ENCODE data around the gene FCRL1. TPM values are rescaled to one million over a fixed set of nuclear protein-coding genes. Genes with fewer than 3 reads are reported as not detected.

The FCRL1 gene
- total and polyA plus RNA-seq, 2 donors (not counting 3 experiments of a cell fraction or from before 2014, with no cell fraction given): not detected

- Histone ChIP-seq H3K27me3 (ENCODE audit: control insufficient read depth in 2 of 2, insufficient read depth in 2 of 2, low read length in 2 of 2) (no peaks in the 10 kb centered on the region), H4K20me1 (replicated peaks; ENCODE audit: control insufficient read depth, extremely low read depth, insufficient read depth, low read length) (no peaks in the 10 kb centered on the region), H3K4me2 (ENCODE audit: insufficient read depth, low read length) (no peak overlapping the region), H3K79me2 (ENCODE audit: control insufficient read depth, insufficient read depth, low read length) (no peaks in the 10 kb centered on the region), H3K4me3 (replicated peaks in 1 of 3; ENCODE audit: insufficient read depth in 1 of 3, low read depth in 1 of 3, low read length in 3 of 3) (no peak overlapping the region), H3K9me3 (replicated peaks; ENCODE audit: control insufficient read depth, insufficient read depth, low read length) (no peaks in the 10 kb centered on the region), H3K9ac (replicated peaks; ENCODE audit: extremely low read depth, insufficient read depth, low read length) (no peak overlapping the region), H3K9me1 (replicated peaks; ENCODE audit: control insufficient read depth, extremely low read depth, insufficient read depth, low read length) (no peaks in the 10 kb centered on the region), H2AFZ (ENCODE audit: low read depth, low read length) (no peak overlapping the region), H3K36me3 (ENCODE audit: control insufficient read depth in 2 of 2, extremely low read depth in 1 of 2, insufficient read depth in 2 of 2, low read length in 2 of 2) (no peaks in the 10 kb centered on the region), H3K4me1 (ENCODE audit: control insufficient read depth, extremely low read depth, insufficient read depth, low read length) (no peaks in the 10 kb centered on the region), H3K27ac (ENCODE audit: insufficient read depth, low read depth, low read length) (no peak overlapping the region)
- intact Hi-C loops (cut with micrococcal nuclease): no loop called here
- dilution Hi-C loops (cut with MboI; ENCODE audit: extremely low pct_ligation_motif_present, low sequenced_read_pairs): no loop called here
- TF ChIP-seq EZH2 (IDR thresholded peaks at IDR 0.05; ENCODE audit: borderline replicate concordance, low read depth, low read length, severe bottlenecking) (no peak), JUN (IDR thresholded peaks at IDR 0.05; ENCODE audit: borderline replicate concordance, insufficient read depth, insufficient read length, low read depth) (no peak), GATA2 (IDR thresholded peaks at IDR 0.05; ENCODE audit: insufficient read depth, insufficient read length, low read depth, low read length) (no peak), POLR2A (IDR thresholded peaks at IDR 0.05; ENCODE audit: low read depth, low read length) (no peak), MYC (IDR thresholded peaks at IDR 0.05; ENCODE audit: low read depth, low read length) (no peak), POLR2AphosphoS5 (IDR thresholded peaks at IDR 0.05; ENCODE audit: insufficient read depth, low read depth, low read length) (no peak), FOS (IDR thresholded peaks at IDR 0.05; ENCODE audit: borderline replicate concordance, insufficient read depth, low read length) (no peak)
- TF ChIP-seq, protein P1, sequence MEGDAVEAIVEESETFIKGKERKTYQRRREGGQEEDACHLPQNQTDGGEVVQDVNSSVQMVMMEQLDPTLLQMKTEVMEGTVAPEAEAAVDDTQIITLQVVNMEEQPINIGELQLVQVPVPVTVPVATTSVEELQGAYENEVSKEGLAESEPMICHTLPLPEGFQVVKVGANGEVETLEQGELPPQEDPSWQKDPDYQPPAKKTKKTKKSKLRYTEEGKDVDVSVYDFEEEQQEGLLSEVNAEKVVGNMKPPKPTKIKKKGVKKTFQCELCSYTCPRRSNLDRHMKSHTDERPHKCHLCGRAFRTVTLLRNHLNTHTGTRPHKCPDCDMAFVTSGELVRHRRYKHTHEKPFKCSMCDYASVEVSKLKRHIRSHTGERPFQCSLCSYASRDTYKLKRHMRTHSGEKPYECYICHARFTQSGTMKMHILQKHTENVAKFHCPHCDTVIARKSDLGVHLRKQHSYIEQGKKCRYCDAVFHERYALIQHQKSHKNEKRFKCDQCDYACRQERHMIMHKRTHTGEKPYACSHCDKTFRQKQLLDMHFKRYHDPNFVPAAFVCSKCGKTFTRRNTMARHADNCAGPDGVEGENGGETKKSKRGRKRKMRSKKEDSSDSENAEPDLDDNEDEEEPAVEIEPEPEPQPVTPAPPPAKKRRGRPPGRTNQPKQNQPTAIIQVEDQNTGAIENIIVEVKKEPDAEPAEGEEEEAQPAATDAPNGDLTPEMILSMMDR (IDR thresholded peaks at IDR 0.05; ENCODE audit: extremely low read depth in 1 of 2, insufficient read depth in 1 of 2, low read depth in 1 of 2, low read length in 2 of 2): no peak
- TF ChIP-seq, protein P2, sequence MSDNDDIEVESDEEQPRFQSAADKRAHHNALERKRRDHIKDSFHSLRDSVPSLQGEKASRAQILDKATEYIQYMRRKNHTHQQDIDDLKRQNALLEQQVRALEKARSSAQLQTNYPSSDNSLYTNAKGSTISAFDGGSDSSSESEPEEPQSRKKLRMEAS (IDR thresholded peaks at IDR 0.05; ENCODE audit: insufficient read depth, insufficient read length): no peak
- FAIRE-seq (no peak), DNase-seq (ENCODE audit: low read depth, low spot score) (no peak)
- ChIA-PET POLR2A (no interaction called here), CTCF (no interaction called here)
- no TSS peak for BruUV-seq (replicated peaks)
Measured at GRCh38 chr1:157803851-157804250, 16.1 kb downstream of the FCRL1 start.
